GM23338 (cell line): Measurements from ENCODE around the gene NOSIP. TPM values are rescaled to one million over a fixed set of nuclear protein-coding genes. Genes with fewer than 3 reads are reported as not detected.

Source experiments
- ATAC-seq: fragments of 200-7000 bp; cut with Tn5 transposase; 3 replicates; pipeline ENCODE4 v1.9.1; 2020
- DNase-seq: peaks from one replicate; pipeline ENCODE4 v3.0.0-alpha.2; 2015; ENCODE audit warnings: low spot score
- H2AFZ ChIP-seq: fragments of 200-600 bp; sonication (generic); 2 replicates; pipeline ENCODE4 v1.8.0; 2016; ENCODE audit warnings: antibody characterized with exemption, mild to moderate bottlenecking, moderate library complexity
- H3F3A ChIP-seq: fragments of 200-600 bp; sonication (generic); replicated peaks from 2 replicates; pipeline ENCODE4 v1.8.0; 2017; ENCODE audit warnings: antibody characterized with exemption, mixed run types, low read depth
- H3K27ac ChIP-seq: fragments of 200-600 bp; sonication (generic); 2 replicates; pipeline ENCODE4 v1.6.1; 2016; ENCODE audit warnings: low read depth
- H3K27me3 ChIP-seq: fragments of 200-600 bp; sonication (generic); 2 replicates; pipeline ENCODE4 v1.8.0; 2016; ENCODE audit warnings: mild to moderate bottlenecking, mixed run types, moderate library complexity; ENCODE audit not compliant: insufficient read depth
- H3K36me3 ChIP-seq: fragments of 200-600 bp; sonication (generic); 2 replicates; pipeline ENCODE4 v1.8.0; 2016; ENCODE audit warnings: mild to moderate bottlenecking; ENCODE audit not compliant: insufficient read depth
- H3K4me1 ChIP-seq: fragments of 200-600 bp; sonication (generic); 2 replicates; pipeline ENCODE4 v1.8.0; 2016; ENCODE audit warnings: mild to moderate bottlenecking, moderate library complexity; ENCODE audit not compliant: insufficient read depth
- H3K4me2 ChIP-seq: fragments of 200-600 bp; sonication (generic); 2 replicates; pipeline ENCODE4 v1.7.1; 2017; ENCODE audit warnings: mixed run types
- H3K4me3 ChIP-seq: fragments of 200-600 bp; sonication (generic); 2 replicates; pipeline ENCODE4 v1.6.1; 2016; ENCODE audit warnings: mixed run types
- H3K79me2 ChIP-seq: fragments of 200-600 bp; sonication (generic); replicated peaks from 2 replicates; pipeline ENCODE4 v1.8.0; 2017; ENCODE audit warnings: mild to moderate bottlenecking; ENCODE audit not compliant: insufficient read depth
- H3K9me2 ChIP-seq: fragments of 200-600 bp; sonication (generic); 2 replicates; pipeline ENCODE4 v1.8.0; 2017; ENCODE audit not compliant: insufficient read depth
- H4K20me1 ChIP-seq: fragments of 200-600 bp; sonication (generic); replicated peaks from 2 replicates; pipeline ENCODE4 v1.8.0; 2017; ENCODE audit warnings: mild to moderate bottlenecking; ENCODE audit not compliant: insufficient read depth
- H3K27ac Mint-ChIP-seq: 2 replicates; pipeline ENCODE4 v1.8.0; 2020; ENCODE audit warnings: inconsistent platforms, mild to moderate bottlenecking, moderate library complexity, mixed read lengths
- H3K27me3 Mint-ChIP-seq: 3 replicates; pipeline ENCODE4 v1.8.0; 2022; ENCODE audit warnings: low read depth, mild to moderate bottlenecking, moderate library complexity, mixed read lengths, inconsistent platforms; ENCODE audit not compliant: insufficient read depth, poor library complexity
- H3K36me3 Mint-ChIP-seq: 3 replicates; pipeline ENCODE4 v1.8.0; 2021; ENCODE audit warnings: low read depth, mild to moderate bottlenecking, inconsistent platforms, moderate library complexity, mixed read lengths
- H3K4me1 Mint-ChIP-seq: 3 replicates; pipeline ENCODE4 v1.8.0; 2020; ENCODE audit warnings: mild to moderate bottlenecking, inconsistent platforms, mixed read lengths
- H3K4me3 Mint-ChIP-seq: 3 replicates; pipeline ENCODE4 v1.8.0; 2021; ENCODE audit warnings: moderate library complexity, mild to moderate bottlenecking, inconsistent platforms, mixed read lengths
- H3K9me3 Mint-ChIP-seq: 3 replicates; pipeline ENCODE4 v1.8.0; 2020; ENCODE audit warnings: moderate library complexity, mild to moderate bottlenecking, inconsistent platforms, mixed read lengths
- CREB1 ChIP-seq: fragments of 250-450 bp; sonication (Bioruptor Pico); IDR thresholded peaks from 2 replicates; pipeline ENCODE4 v1.5.0; 2020; ENCODE audit warnings: low read depth, mild to moderate bottlenecking, moderate library complexity
- EZH2 ChIP-seq: fragments of 200-600 bp; sonication (generic); IDR thresholded peaks from one replicate; pipeline ENCODE4 v1.8.0; 2017; ENCODE audit warnings: antibody characterized with exemption, mild to moderate bottlenecking, low read depth; ENCODE audit not compliant: unreplicated experiment
- JUNB ChIP-seq: IDR thresholded peaks from one replicate; pipeline ENCODE4 v1.6.1; 2016; ENCODE audit warnings: antibody characterized with exemption; ENCODE audit not compliant: unreplicated experiment
- NANOG ChIP-seq: IDR thresholded peaks from 2 replicates; pipeline ENCODE4 v1.6.1; 2016; ENCODE audit warnings: antibody characterized with exemption, borderline replicate concordance
- POLR2AphosphoS5 ChIP-seq: IDR thresholded peaks from 2 replicates; pipeline ENCODE4 v1.6.1; 2016; ENCODE audit warnings: antibody characterized with exemption, low read depth
- ZNF331 ChIP-seq: fragments of 250-450 bp; sonication (Bioruptor Pico); IDR thresholded peaks from 2 replicates; pipeline ENCODE4 v1.5.0; 2020; ENCODE audit warnings: low read depth, mild to moderate bottlenecking, moderate library complexity
- polyA plus RNA-seq: library from polyadenylated mRNA; unstranded; fragments of >200 nt; fragmentation: Nextera tagmentation; extraction: Ambion mirVana; gene quantifications from 2 replicates; pipeline ENCODE4 v1.2.1, GENCODE V29; 2016
- total RNA-seq: library from RNA; depleted of rRNA; stranded (reverse); fragments of >200 nt; shearing (Covaris generic); gene quantifications from 2 replicates; pipeline ENCODE4 v1.2.3, GENCODE V29; 2014
- TF ChIP-seq, protein P1 (sequence below): IDR thresholded peaks from one replicate; pipeline ENCODE4 v1.6.1; 2018; ENCODE audit warnings: antibody characterized with exemption; ENCODE audit not compliant: unreplicated experiment
- TF ChIP-seq, protein P2 (sequence below): IDR thresholded peaks from 2 replicates; pipeline ENCODE4 v1.6.1; 2016; ENCODE audit warnings: antibody characterized with exemption
- TF ChIP-seq, protein P3 (sequence below): fragments of 250-450 bp; sonication (Bioruptor Pico); IDR thresholded peaks from 2 replicates; pipeline ENCODE4 v1.5.0; 2020; ENCODE audit warnings: mild to moderate bottlenecking, moderate library complexity

Gene NOSIP
- total and polyA plus RNA-seq, 2 experiments from 2014 or later = 88.5 to 143 TPM

DNA sequence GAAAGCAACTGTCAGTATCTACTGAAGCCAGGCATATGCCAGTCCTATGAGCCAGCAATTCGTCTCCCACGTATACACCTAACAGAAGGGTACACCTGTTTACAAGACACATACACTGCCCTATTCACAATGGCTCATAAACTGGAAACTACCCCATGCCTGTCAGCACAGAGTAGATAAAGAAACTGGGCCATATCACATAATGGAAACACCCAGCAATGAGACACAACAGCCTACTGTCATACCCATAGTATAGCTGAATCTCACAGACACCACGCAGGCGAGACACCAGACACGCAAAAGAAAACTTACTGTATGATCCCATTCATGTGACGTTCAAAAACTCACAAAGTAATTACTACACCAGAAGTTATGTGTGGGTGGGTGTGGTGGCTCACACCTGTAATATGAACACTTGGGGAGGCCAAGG lies 15.7 kb downstream of the NOSIP start:
- Histone ChIP-seq H3K4me2 (no peak overlapping the region), H3K4me1 (peaks cover 7% of the 10 kb centered on the region; the same call in 1 of the 2 replicates), H3K27ac (no peak overlapping the region), H3K27me3 (no peaks in the 10 kb centered on the region), H3K79me2 (peaks cover 58% of the 10 kb centered on the region), H3K36me3 (no peaks in the 10 kb centered on the region), H3K4me3 (no peak overlapping the region), H3K9me2 (no peaks in the 10 kb centered on the region), H4K20me1 (peaks cover 17% of the 10 kb centered on the region), H3F3A (0 out of 2 replicates have a peak, but pooled peaks cover 22% of the 10 kb centered on the region), H2AFZ (no peak overlapping the region)
- Mint-ChIP-seq H3K27me3 (peaks cover 3% of the 10 kb centered on the region), H3K9me3 (no peaks in the 10 kb centered on the region), H3K4me1 (peaks cover 16% of the 10 kb centered on the region), H3K4me3 (no peak overlapping the region), H3K36me3 (peaks cover 5% of the 10 kb centered on the region; the same call in 1 of the 3 replicates), H3K27ac (no peak overlapping the region)
- TF ChIP-seq, protein P1, sequence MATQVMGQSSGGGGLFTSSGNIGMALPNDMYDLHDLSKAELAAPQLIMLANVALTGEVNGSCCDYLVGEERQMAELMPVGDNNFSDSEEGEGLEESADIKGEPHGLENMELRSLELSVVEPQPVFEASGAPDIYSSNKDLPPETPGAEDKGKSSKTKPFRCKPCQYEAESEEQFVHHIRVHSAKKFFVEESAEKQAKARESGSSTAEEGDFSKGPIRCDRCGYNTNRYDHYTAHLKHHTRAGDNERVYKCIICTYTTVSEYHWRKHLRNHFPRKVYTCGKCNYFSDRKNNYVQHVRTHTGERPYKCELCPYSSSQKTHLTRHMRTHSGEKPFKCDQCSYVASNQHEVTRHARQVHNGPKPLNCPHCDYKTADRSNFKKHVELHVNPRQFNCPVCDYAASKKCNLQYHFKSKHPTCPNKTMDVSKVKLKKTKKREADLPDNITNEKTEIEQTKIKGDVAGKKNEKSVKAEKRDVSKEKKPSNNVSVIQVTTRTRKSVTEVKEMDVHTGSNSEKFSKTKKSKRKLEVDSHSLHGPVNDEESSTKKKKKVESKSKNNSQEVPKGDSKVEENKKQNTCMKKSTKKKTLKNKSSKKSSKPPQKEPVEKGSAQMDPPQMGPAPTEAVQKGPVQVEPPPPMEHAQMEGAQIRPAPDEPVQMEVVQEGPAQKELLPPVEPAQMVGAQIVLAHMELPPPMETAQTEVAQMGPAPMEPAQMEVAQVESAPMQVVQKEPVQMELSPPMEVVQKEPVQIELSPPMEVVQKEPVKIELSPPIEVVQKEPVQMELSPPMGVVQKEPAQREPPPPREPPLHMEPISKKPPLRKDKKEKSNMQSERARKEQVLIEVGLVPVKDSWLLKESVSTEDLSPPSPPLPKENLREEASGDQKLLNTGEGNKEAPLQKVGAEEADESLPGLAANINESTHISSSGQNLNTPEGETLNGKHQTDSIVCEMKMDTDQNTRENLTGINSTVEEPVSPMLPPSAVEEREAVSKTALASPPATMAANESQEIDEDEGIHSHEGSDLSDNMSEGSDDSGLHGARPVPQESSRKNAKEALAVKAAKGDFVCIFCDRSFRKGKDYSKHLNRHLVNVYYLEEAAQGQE = no peak
- TF ChIP-seq ZNF331 (CRISPR knock-in tag) (no peak), EZH2 (no peak), NANOG (no peak), POLR2AphosphoS5 (no peak), JUNB (no peak), CREB1 (CRISPR knock-in tag) (no peak)
- TF ChIP-seq, protein P2, sequence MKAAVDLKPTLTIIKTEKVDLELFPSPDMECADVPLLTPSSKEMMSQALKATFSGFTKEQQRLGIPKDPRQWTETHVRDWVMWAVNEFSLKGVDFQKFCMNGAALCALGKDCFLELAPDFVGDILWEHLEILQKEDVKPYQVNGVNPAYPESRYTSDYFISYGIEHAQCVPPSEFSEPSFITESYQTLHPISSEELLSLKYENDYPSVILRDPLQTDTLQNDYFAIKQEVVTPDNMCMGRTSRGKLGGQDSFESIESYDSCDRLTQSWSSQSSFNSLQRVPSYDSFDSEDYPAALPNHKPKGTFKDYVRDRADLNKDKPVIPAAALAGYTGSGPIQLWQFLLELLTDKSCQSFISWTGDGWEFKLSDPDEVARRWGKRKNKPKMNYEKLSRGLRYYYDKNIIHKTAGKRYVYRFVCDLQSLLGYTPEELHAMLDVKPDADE = no peak
- TF ChIP-seq, protein P3, sequence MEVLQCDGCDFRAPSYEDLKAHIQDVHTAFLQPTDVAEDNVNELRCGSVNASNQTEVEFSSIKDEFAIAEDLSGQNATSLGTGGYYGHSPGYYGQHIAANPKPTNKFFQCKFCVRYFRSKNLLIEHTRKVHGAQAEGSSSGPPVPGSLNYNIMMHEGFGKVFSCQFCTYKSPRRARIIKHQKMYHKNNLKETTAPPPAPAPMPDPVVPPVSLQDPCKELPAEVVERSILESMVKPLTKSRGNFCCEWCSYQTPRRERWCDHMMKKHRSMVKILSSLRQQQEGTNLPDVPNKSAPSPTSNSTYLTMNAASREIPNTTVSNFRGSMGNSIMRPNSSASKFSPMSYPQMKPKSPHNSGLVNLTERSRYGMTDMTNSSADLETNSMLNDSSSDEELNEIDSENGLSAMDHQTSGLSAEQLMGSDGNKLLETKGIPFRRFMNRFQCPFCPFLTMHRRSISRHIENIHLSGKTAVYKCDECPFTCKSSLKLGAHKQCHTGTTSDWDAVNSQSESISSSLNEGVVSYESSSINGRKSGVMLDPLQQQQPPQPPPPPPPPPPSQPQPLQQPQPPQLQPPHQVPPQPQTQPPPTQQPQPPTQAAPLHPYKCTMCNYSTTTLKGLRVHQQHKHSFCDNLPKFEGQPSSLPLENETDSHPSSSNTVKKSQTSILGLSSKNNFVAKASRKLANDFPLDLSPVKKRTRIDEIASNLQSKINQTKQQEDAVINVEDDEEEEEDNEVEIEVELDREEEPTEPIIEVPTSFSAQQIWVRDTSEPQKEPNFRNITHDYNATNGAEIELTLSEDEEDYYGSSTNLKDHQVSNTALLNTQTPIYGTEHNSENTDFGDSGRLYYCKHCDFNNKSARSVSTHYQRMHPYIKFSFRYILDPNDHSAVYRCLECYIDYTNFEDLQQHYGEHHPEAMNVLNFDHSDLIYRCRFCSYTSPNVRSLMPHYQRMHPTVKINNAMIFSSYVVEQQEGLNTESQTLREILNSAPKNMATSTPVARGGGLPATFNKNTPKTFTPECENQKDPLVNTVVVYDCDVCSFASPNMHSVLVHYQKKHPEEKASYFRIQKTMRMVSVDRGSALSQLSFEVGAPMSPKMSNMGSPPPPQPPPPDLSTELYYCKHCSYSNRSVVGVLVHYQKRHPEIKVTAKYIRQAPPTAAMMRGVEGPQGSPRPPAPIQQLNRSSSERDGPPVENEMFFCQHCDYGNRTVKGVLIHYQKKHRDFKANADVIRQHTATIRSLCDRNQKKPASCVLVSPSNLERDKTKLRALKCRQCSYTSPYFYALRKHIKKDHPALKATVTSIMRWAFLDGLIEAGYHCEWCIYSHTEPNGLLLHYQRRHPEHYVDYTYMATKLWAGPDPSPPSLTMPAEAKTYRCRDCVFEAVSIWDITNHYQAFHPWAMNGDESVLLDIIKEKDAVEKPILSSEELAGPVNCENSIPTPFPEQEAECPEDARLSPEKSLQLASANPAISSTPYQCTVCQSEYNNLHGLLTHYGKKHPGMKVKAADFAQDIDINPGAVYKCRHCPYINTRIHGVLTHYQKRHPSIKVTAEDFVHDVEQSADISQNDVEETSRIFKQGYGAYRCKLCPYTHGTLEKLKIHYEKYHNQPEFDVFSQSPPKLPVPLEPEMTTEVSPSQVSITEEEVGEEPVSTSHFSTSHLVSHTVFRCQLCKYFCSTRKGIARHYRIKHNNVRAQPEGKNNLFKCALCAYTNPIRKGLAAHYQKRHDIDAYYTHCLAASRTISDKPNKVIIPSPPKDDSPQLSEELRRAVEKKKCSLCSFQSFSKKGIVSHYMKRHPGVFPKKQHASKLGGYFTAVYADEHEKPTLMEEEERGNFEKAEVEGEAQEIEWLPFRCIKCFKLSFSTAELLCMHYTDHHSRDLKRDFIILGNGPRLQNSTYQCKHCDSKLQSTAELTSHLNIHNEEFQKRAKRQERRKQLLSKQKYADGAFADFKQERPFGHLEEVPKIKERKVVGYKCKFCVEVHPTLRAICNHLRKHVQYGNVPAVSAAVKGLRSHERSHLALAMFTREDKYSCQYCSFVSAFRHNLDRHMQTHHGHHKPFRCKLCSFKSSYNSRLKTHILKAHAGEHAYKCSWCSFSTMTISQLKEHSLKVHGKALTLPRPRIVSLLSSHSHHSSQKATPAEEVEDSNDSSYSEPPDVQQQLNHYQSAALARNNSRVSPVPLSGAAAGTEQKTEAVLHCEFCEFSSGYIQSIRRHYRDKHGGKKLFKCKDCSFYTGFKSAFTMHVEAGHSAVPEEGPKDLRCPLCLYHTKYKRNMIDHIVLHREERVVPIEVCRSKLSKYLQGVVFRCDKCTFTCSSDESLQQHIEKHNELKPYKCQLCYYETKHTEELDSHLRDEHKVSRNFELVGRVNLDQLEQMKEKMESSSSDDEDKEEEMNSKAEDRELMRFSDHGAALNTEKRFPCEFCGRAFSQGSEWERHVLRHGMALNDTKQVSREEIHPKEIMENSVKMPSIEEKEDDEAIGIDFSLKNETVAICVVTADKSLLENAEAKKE (CRISPR knock-in tag) = no peak
- no peak for DNase-seq
- no peak for ATAC-seq
